ENCODE measurements around the gene GSTA2. TPM values are rescaled to one million over a fixed set of nuclear protein-coding genes. Genes with fewer than 3 reads are reported as not detected.

GSTA2 gene
- total RNA-seq, 1 experiment from 2014 or later, result not detected

DNA sequence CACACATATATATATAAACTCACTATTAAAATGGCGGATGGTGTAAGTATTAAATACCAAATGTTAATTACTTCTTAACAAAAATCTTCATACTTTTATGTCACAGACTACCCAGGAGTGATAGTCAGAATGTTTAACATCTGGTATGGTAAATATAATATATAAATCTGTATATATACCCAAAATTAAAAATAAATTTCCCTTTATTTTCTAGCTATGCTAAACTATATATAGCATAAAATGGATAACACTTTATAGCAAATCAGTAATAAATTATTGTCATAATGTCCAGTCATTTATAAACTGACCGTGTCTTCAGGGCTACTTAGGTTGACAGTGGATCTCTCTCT lies 37.1 kb downstream of the GSTA2 start:
- H3K4ac ChIP-seq (ENCODE audit: low read depth, low read length), result no peak overlapping the region
- no peak overlapping the region for H3K56ac ChIP-seq (ENCODE audit: insufficient read length, low read depth, low read length)
- H4K91ac ChIP-seq (ENCODE audit: insufficient read length, low read depth, low read length), result no peak overlapping the region
- no peak overlapping the region for H2BK120ac ChIP-seq (ENCODE audit: low read depth, low read length, poor library complexity, severe bottlenecking)
- DNase-seq, result no peak
- Mint-ChIP-seq H3K27ac (no peak overlapping the region), H3K4me1 (peaks cover 27 to 32% of the 10 kb centered on the region in 2 experiments), H3K9me3 (no peaks in the 10 kb centered on the region), H3K4me3 (no peak overlapping the region), H3K36me3 (ENCODE audit: insufficient read depth in 1 of 3, low read depth in 3 of 3) (no peaks in the 10 kb centered on the region), H3K27me3 (ENCODE audit: low read depth) (peaks cover 2% of the 10 kb centered on the region; the same call in 1 of the 2 replicates)
- H3K79me1 ChIP-seq (ENCODE audit: insufficient read depth, low read depth, low read length, poor library complexity, severe bottlenecking), result no peaks in the 10 kb centered on the region
- H4K8ac ChIP-seq (replicated peaks; ENCODE audit: insufficient read length, low read depth, low read length), result no peak overlapping the region
- no peak overlapping the region for H2AK5ac ChIP-seq (ENCODE audit: insufficient read length, low read length)
- no peak overlapping the region for H2BK5ac ChIP-seq (ENCODE audit: insufficient read length, low read length)
- H3K18ac ChIP-seq (ENCODE audit: insufficient read length, low read depth, low read length), result no peak overlapping the region
- no peak overlapping the region for H3K27ac ChIP-seq (ENCODE audit: insufficient read length, low read depth, low read length)
- no peaks in the 10 kb centered on the region for H3K79me2 ChIP-seq (ENCODE audit: insufficient read depth, low read length)
- no peak overlapping the region for H3K9ac ChIP-seq (ENCODE audit: extremely low read depth, insufficient read length, low read length)
- no peak overlapping the region for H3K4me2 ChIP-seq (ENCODE audit: insufficient read depth, insufficient read length, low read length)
- no peaks in the 10 kb centered on the region for H3K4me1 ChIP-seq (ENCODE audit: insufficient read depth, low read length)
- TF ChIP-seq, protein P1, sequence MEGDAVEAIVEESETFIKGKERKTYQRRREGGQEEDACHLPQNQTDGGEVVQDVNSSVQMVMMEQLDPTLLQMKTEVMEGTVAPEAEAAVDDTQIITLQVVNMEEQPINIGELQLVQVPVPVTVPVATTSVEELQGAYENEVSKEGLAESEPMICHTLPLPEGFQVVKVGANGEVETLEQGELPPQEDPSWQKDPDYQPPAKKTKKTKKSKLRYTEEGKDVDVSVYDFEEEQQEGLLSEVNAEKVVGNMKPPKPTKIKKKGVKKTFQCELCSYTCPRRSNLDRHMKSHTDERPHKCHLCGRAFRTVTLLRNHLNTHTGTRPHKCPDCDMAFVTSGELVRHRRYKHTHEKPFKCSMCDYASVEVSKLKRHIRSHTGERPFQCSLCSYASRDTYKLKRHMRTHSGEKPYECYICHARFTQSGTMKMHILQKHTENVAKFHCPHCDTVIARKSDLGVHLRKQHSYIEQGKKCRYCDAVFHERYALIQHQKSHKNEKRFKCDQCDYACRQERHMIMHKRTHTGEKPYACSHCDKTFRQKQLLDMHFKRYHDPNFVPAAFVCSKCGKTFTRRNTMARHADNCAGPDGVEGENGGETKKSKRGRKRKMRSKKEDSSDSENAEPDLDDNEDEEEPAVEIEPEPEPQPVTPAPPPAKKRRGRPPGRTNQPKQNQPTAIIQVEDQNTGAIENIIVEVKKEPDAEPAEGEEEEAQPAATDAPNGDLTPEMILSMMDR (conservative IDR thresholded peaks at IDR 0.05), result no peak
- no peak overlapping the region for H2BK12ac ChIP-seq (ENCODE audit: insufficient read length, low read depth, low read length)
- H3K23ac ChIP-seq (ENCODE audit: insufficient read length, low read depth, low read length), result no peak overlapping the region
- WGBS (ENCODE audit: extremely low coverage, insufficient read length, low lambda C conversion rate), result no CpG with 5 or more reads among the region's 2 CpGs
- no peaks in the 10 kb centered on the region for H3K23me2 ChIP-seq (ENCODE audit: insufficient read length, low read depth, low read length, poor library complexity, severe bottlenecking)
- H3K9me3 ChIP-seq (ENCODE audit: control insufficient read depth, low read depth, low read length), result no peaks in the 10 kb centered on the region
- no peak overlapping the region for H2AFZ ChIP-seq (ENCODE audit: low read length)
- no peak overlapping the region for H3K14ac ChIP-seq (ENCODE audit: insufficient read depth, low read length)
- no peak overlapping the region for H4K5ac ChIP-seq (ENCODE audit: insufficient read length, low read depth, low read length)
- H2BK20ac ChIP-seq (ENCODE audit: low read depth, low read length, poor library complexity, severe bottlenecking), result no peak overlapping the region
- no peak overlapping the region for H3T11ph ChIP-seq (ENCODE audit: low read length)
- H4K20me1 ChIP-seq (ENCODE audit: control insufficient read depth, insufficient read depth, insufficient read length), result no peaks in the 10 kb centered on the region
- no peaks in the 10 kb centered on the region for H3K27me3 ChIP-seq (ENCODE audit: insufficient read depth, low read length)
- no peak overlapping the region for H2BK15ac ChIP-seq (ENCODE audit: low read depth, low read length)
